ENCODE measurements around the gene MUCL3. TPM values are rescaled to one million over a fixed set of nuclear protein-coding genes. Genes with fewer than 3 reads are reported as not detected.
A peak's percentile ranks its signal among the peaks of the same experiment; 100 is the strongest.

Gene MUCL3
- total RNA-seq, 1 donor from 2014 or later, result not detected

DNA sequence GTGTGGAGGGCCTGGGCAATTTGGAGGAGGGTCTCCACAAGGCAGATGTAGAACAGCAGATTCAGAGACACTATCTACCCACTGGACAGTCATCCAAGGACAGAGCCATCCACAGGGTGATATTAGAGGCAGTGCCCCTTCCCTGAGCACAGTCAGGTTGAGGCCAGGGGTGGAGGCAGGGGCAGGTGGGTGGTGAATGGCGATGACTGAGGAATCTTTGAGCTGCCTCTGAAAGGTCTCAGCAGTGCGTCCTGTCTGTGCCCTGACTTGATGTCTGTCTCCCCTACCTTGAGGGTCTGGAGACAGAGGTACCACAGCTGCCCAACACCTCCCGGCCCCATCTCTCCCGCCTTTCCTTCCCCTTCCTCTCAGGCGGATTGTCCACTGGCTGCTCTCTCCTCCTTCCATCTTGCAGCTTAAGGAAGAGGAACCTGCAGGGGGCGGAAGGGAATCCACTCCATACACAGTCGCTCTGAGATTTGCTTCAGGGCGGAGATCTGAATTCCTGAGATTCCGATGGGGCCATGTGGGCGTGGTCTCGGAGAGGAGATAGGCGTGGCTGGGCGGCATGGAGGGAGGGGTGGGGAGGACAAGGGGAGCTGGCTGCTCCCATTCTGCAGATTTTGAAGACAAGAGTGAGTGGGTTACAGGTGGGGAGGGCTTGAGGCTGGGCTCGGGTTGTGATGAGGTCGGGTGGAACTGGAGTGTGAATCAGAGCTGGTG is 1.7 kb downstream of the MUCL3 start:
- Mint-ChIP-seq H3K4me3 (ENCODE audit: unreplicated experiment) (no peak overlapping the region), H3K9me3 (ENCODE audit: unreplicated experiment) (peaks cover 1% of the 10 kb centered on the region), H3K4me1 (ENCODE audit: low read depth, unreplicated experiment) (peaks cover 6% of the 10 kb centered on the region), H3K36me3 (ENCODE audit: low read depth, unreplicated experiment) (no peaks in the 10 kb centered on the region), H3K27ac (ENCODE audit: unreplicated experiment) (peak overlapping the region; percentile 53), H3K27me3 (ENCODE audit: low read depth, unreplicated experiment) (peaks cover 54% of the 10 kb centered on the region)
- no peak overlapping the region for H3K27ac ChIP-seq (ENCODE audit: low read depth, low read length)
- H3K79me2 ChIP-seq (ENCODE audit: insufficient read depth, low read length), result no peaks in the 10 kb centered on the region
- no peak for TF ChIP-seq EZH2 (IDR thresholded peaks at IDR 0.05; ENCODE audit: insufficient read depth, low read length)
- TF ChIP-seq, protein P1, sequence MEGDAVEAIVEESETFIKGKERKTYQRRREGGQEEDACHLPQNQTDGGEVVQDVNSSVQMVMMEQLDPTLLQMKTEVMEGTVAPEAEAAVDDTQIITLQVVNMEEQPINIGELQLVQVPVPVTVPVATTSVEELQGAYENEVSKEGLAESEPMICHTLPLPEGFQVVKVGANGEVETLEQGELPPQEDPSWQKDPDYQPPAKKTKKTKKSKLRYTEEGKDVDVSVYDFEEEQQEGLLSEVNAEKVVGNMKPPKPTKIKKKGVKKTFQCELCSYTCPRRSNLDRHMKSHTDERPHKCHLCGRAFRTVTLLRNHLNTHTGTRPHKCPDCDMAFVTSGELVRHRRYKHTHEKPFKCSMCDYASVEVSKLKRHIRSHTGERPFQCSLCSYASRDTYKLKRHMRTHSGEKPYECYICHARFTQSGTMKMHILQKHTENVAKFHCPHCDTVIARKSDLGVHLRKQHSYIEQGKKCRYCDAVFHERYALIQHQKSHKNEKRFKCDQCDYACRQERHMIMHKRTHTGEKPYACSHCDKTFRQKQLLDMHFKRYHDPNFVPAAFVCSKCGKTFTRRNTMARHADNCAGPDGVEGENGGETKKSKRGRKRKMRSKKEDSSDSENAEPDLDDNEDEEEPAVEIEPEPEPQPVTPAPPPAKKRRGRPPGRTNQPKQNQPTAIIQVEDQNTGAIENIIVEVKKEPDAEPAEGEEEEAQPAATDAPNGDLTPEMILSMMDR (IDR thresholded peaks at IDR 0.05; ENCODE audit: insufficient read depth, low read depth, low read length), result peak; percentile 46
- no peak for FAIRE-seq
- H3K9ac ChIP-seq (ENCODE audit: low read length), result no peak overlapping the region
- H3K9me3 ChIP-seq (ENCODE audit: insufficient read depth, low read depth, low read length), result no peaks in the 10 kb centered on the region
- H3K4me1 ChIP-seq (ENCODE audit: insufficient read depth, low read length), result peaks cover 5% of the 10 kb centered on the region
- peak overlapping the region; percentile 54 for H3K4me2 ChIP-seq (ENCODE audit: low read length)
- no peak overlapping the region for H3K4me3 ChIP-seq (ENCODE audit: insufficient read depth, low read depth, low read length)
- peaks cover 4% of the 10 kb centered on the region for H3K27me3 ChIP-seq (ENCODE audit: insufficient read depth, low read length)
- peak; percentile 63 for DNase-seq (ENCODE audit: low read depth)
- H2AFZ ChIP-seq (ENCODE audit: low read depth, low read length), result peak overlapping the region; percentile 44
- H3K36me3 ChIP-seq (ENCODE audit: insufficient read depth, low read length), result no peaks in the 10 kb centered on the region
- no peaks in the 10 kb centered on the region for H4K20me1 ChIP-seq (ENCODE audit: insufficient read depth, low read length)

- no peak overlapping the region for H2AFZ ChIP-seq (ENCODE audit: low read depth, low read length)
- H3K4me2 ChIP-seq (ENCODE audit: low read length), result no peak overlapping the region
- H3K9me3 ChIP-seq (ENCODE audit: insufficient read depth, low read depth, low read length), result no peaks in the 10 kb centered on the region
- H3K9ac ChIP-seq (ENCODE audit: low read length), result no peak overlapping the region
- H4K20me1 ChIP-seq (ENCODE audit: insufficient read depth, low read length), result no peaks in the 10 kb centered on the region
- H3K4me3 ChIP-seq (ENCODE audit: insufficient read depth, low read depth, low read length), result no peak overlapping the region
- H3K4me1 ChIP-seq (ENCODE audit: insufficient read depth, low read length), result peaks cover 5% of the 10 kb centered on the region
- Mint-ChIP-seq H3K4me1 (ENCODE audit: low read depth, unreplicated experiment) (peaks cover 6% of the 10 kb centered on the region), H3K27me3 (ENCODE audit: low read depth, unreplicated experiment) (peaks cover 59% of the 10 kb centered on the region), H3K27ac (ENCODE audit: unreplicated experiment) (no peak overlapping the region), H3K9me3 (ENCODE audit: unreplicated experiment) (peaks cover 2% of the 10 kb centered on the region), H3K4me3 (ENCODE audit: unreplicated experiment) (no peak overlapping the region), H3K36me3 (ENCODE audit: low read depth, unreplicated experiment) (no peaks in the 10 kb centered on the region)
- TF ChIP-seq, protein P1 (IDR thresholded peaks at IDR 0.05; ENCODE audit: insufficient read depth, low read depth, low read length), result no peak
- no peak for TF ChIP-seq EZH2 (IDR thresholded peaks at IDR 0.05; ENCODE audit: insufficient read depth, low read length)
- no peaks in the 10 kb centered on the region for H3K79me2 ChIP-seq (ENCODE audit: insufficient read depth, low read length)
- DNase-seq (ENCODE audit: low read depth), result no peak
- H3K27ac ChIP-seq (ENCODE audit: low read depth, low read length), result no peak overlapping the region
- no peak for FAIRE-seq
- peaks cover 4% of the 10 kb centered on the region for H3K27me3 ChIP-seq (ENCODE audit: insufficient read depth, low read length)
- H3K36me3 ChIP-seq (ENCODE audit: insufficient read depth, low read length), result no peaks in the 10 kb centered on the region
Observed at GRCh38 chr6:30944051-30944450, 3.3 kb downstream of the MUCL3 start.

DNA sequence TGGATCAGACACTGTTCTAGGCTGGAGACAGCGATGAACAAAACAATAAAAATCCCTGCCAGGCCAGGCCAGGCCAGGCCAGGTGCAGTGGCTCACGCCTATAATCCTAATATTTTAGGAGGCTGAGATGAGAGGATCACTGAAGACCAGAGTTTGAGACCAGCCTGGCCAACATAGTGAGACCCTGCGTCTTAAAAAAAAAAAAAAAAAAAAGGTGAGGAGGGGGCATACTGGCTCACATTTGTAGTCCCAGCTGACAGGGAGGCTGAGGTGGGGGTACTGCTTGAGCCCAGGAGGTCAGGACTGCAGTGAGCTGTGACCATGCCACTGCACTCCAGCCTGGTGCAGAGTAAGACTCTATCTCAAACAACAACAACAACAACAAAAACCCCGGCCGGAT is 4.5 kb downstream of the MUCL3 start:
- FAIRE-seq, result no peak

More for the DNA sequence above, 4.5 kb downstream of the MUCL3 start:
- Histone ChIP-seq H4K20me1 (ENCODE audit: insufficient read depth, low read length) (no peaks in the 10 kb centered on the region), H3K4me3 (ENCODE audit: insufficient read depth, low read depth, low read length) (no peak overlapping the region), H3K79me2 (ENCODE audit: insufficient read depth, low read length) (no peaks in the 10 kb centered on the region), H3K27ac (ENCODE audit: low read depth, low read length) (no peak overlapping the region), H3K9ac (ENCODE audit: low read length) (no peak overlapping the region), H3K27me3 (ENCODE audit: insufficient read depth, low read length) (peaks cover 4% of the 10 kb centered on the region), H3K9me3 (ENCODE audit: insufficient read depth, low read depth, low read length) (no peaks in the 10 kb centered on the region), H2AFZ (ENCODE audit: low read depth, low read length) (no peak overlapping the region), H3K4me1 (ENCODE audit: insufficient read depth, low read length) (peaks cover 5% of the 10 kb centered on the region), H3K4me2 (ENCODE audit: low read length) (no peak overlapping the region), H3K36me3 (ENCODE audit: insufficient read depth, low read length) (no peaks in the 10 kb centered on the region)
- peaks cover 63% of the 10 kb centered on the region for H3K27me3 Mint-ChIP-seq (ENCODE audit: low read depth, unreplicated experiment)
- TF ChIP-seq EZH2 (IDR thresholded peaks at IDR 0.05; ENCODE audit: insufficient read depth, low read length), result no peak
- TF ChIP-seq, protein P1 (IDR thresholded peaks at IDR 0.05; ENCODE audit: insufficient read depth, low read depth, low read length), result no peak
- H3K27ac Mint-ChIP-seq (ENCODE audit: unreplicated experiment), result no peak overlapping the region
- peaks cover 6% of the 10 kb centered on the region for H3K4me1 Mint-ChIP-seq (ENCODE audit: low read depth, unreplicated experiment)
- no peak overlapping the region for H3K4me3 Mint-ChIP-seq (ENCODE audit: unreplicated experiment)
- DNase-seq (ENCODE audit: low read depth), result no peak
- no peaks in the 10 kb centered on the region for H3K36me3 Mint-ChIP-seq (ENCODE audit: low read depth, unreplicated experiment)
- peaks cover 10% of the 10 kb centered on the region for H3K9me3 Mint-ChIP-seq (ENCODE audit: unreplicated experiment)

Measured in astrocyte (in vitro differentiated cells and primary cell).